Vagina (tissue), 2 donors: ENCODE data around the gene MAP3K13.

Experiments used
- POLR2AphosphoS5 ChIP-seq, 2 donors: sonication (generic); formaldehyde crosslinking; IDR thresholded peaks; one replicate each; pipeline ENCODE4 v1.9.0; 2017; ENCODE audit warnings: antibody characterized with exemption in 2 of 2, mild to moderate bottlenecking in 2 of 2, low read depth in 1 of 2; ENCODE audit not compliant: insufficient read depth in 1 of 2
- TF ChIP-seq, protein P1 (sequence below), 3 experiments: fragments of 450-650 bp in 2 of 3; fragments of 200-600 bp in 1 of 3; sonication (generic) in 1 of 3; IDR thresholded peaks; one replicate each; pipeline ENCODE4 v1.5.1; 2017 to 2019; ENCODE audit warnings: antibody characterized with exemption in 3 of 3, mild to moderate bottlenecking in 2 of 3, moderate library complexity in 2 of 3

DNA sequence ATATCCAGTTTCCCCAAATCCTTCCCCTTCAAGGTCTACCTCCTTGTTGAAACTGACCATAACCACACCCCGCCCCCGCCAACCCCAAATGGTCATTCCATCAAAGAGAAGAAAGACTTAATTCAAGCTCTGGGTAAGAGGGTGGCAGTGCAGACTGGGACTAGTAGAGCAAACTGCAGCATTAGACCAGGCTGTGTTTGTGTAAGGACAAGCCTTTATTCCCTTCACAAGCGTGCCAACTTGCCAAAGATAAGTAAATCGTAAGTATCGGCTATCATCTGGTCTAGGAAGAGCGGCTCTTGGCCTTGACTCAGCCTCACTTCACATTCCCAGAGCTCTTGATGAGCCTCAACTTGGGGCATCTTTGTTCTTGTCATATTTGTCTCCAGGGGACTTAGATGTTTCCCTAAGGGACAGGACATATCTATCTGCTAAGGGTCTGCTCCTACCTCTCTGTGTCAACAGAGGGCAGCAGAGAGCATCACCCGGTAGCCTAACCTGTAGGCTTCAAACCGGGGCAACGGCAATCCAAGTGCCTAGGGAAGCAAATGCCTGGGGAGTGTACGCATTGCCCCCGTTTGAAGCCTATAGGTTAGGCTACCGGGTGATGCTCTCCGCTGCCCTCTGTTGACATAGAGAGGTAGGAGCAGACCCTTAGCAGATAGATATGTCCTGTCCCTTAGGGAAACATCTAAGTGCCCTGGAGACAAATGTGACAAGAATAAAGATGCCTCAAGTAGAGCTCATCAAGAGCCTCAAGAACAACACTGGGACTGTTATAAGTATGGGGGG, 8.9 kb upstream of the MAP3K13 start:
- TF ChIP-seq POLR2AphosphoS5 (IDR thresholded peaks at IDR 0.05; ENCODE audit: insufficient read depth in 1 of 2, low read depth in 1 of 2), result no peak
- TF ChIP-seq, protein P1, sequence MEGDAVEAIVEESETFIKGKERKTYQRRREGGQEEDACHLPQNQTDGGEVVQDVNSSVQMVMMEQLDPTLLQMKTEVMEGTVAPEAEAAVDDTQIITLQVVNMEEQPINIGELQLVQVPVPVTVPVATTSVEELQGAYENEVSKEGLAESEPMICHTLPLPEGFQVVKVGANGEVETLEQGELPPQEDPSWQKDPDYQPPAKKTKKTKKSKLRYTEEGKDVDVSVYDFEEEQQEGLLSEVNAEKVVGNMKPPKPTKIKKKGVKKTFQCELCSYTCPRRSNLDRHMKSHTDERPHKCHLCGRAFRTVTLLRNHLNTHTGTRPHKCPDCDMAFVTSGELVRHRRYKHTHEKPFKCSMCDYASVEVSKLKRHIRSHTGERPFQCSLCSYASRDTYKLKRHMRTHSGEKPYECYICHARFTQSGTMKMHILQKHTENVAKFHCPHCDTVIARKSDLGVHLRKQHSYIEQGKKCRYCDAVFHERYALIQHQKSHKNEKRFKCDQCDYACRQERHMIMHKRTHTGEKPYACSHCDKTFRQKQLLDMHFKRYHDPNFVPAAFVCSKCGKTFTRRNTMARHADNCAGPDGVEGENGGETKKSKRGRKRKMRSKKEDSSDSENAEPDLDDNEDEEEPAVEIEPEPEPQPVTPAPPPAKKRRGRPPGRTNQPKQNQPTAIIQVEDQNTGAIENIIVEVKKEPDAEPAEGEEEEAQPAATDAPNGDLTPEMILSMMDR (IDR thresholded peaks at IDR 0.05), result peak in 1 of 3 experiments; percentile 33
